Right lobe of liver (tissue), 6 donors: ENCODE measurements around the gene MUC5AC. TPM values are rescaled to one million over a fixed set of nuclear protein-coding genes. Genes with fewer than 3 reads are reported as not detected.
A peak's percentile ranks its signal among the peaks of the same experiment; 100 is the strongest.

Experiments used
- ATAC-seq, 4 donors: fragments of 200-7000 bp; cut with Tn5 transposase; one replicate each; pipeline ENCODE4 v1.9.1; 2020; ENCODE audit warnings: mild to moderate bottlenecking in 4 of 4, moderate library complexity in 4 of 4
- DNase-seq, 3 donors: peaks; one replicate each; pipeline ENCODE4 v3.0.0-alpha.2; 2020
- H3K27ac ChIP-seq, 3 donors: fragments of 200-600 bp; one replicate each; pipeline ENCODE4 v1.8.0; 2022
- H3K27me3 ChIP-seq, 2 donors: fragments of 200-600 bp; one replicate each; pipeline ENCODE4 v1.8.0; 2022
- H3K36me3 ChIP-seq, 4 donors: fragments of 200-600 bp; sonication (generic) in 1 of 4; one replicate each; pipeline versions ENCODE4 v1.5.1 to v1.8.0; 2017 to 2022; ENCODE audit warnings: control low read depth in 1 of 4
- H3K4me1 ChIP-seq, 4 donors: fragments of 200-600 bp; sonication (generic) in 1 of 4; one replicate each; pipeline versions ENCODE4 v1.5.1 to v1.8.0; 2017 to 2022; ENCODE audit warnings: control low read depth in 1 of 4
- H3K4me3 ChIP-seq, 3 donors: fragments of 200-600 bp; one replicate each; pipeline ENCODE4 v1.8.0; 2022
- H3K9me3 ChIP-seq, 4 donors: fragments of 200-600 bp; sonication (generic) in 1 of 4; one replicate each; pipeline versions ENCODE4 v1.5.1 to v1.8.0; 2017 to 2022; ENCODE audit warnings: control low read depth in 1 of 4
- CTCF ChIP-seq, 4 donors: fragments of 200-600 bp in 3 of 4; fragments of 450-650 bp in 1 of 4; IDR thresholded peaks; one replicate each; pipeline versions ENCODE4 v1.5.1 to v1.8.0; 2016 to 2022; ENCODE audit warnings: antibody characterized with exemption in 4 of 4, mild to moderate bottlenecking in 2 of 4
- POLR2A ChIP-seq: fragments of 450-650 bp; IDR thresholded peaks from one replicate; pipeline ENCODE4 v1.6.1; 2017; ENCODE audit warnings: antibody characterized with exemption, mild to moderate bottlenecking
- WGBS: methylation state at CpG from one replicate; pipeline ENCODE4 v1.1.6; 2018; ENCODE audit warnings: low coverage, low lambda C conversion rate; ENCODE audit not compliant: insufficient coverage; ENCODE audit errors: missing lambda C conversion rate; 5-methylcytosine and 5-hydroxymethylcytosine counted together
- intact Hi-C, 2 donors: fragments of 100-400 bp; cut with DNase I; formaldehyde crosslinking; loops; one replicate each; pipeline versions ENCODE4 v1.11.2 to v1.14.1; 2022
- total RNA-seq, 6 experiments: library from RNA; depleted of rRNA in 2 of 6; stranded (reverse); fragments of >200 nt in 2 of 6; fragmentation: NEBNext Ultra II Directional in 3 of 6; extraction: Animal tissue kit (Norgen Biotek cat#: 25700) in 3 of 6; gene quantifications; one replicate each; pipeline versions ENCODE4 v1.1.0 to v1.2.4, GENCODE V29; 2016 to 2023
- donor health status: DM: no; HTN: yes; CAD: no.
- donor health status: DM: no; HTN: no; CAD: no.
- donor health status: DM: no; HTN: no; CAD: no.
- donor health status: DM: no; HTN: yes; CAD: no.
- donor health status: DM: no; HTN: yes; CAD: no.

MUC5AC gene
- total RNA-seq, 6 experiments from 2014 or later: not detected

- DNase-seq (peak in 2 of 3 donors; percentile 39 to 45), ATAC-seq (no peak)
- Histone ChIP-seq H3K27ac (no peak overlapping the region), H3K9me3 (no peaks in the 10 kb centered on the region), H3K36me3 (no peaks in the 10 kb centered on the region), H3K27me3 (no peaks in the 10 kb centered on the region), H3K4me3 (no peak overlapping the region), H3K4me1 (no peaks in the 10 kb centered on the region)
- WGBS: 70% methylated on average over 6 of the region's 17 CpGs
- TF ChIP-seq POLR2A: no peak
- TF ChIP-seq CTCF (IDR thresholded peaks at IDR 0.05): no peak
- intact Hi-C loops: no loop called here
These were observed 38.1 kb upstream of the MUC5AC start for GRCh38 chr11:1119604-1120146.

GRCh38 chr11:1120532-1121330 is 37.0 kb upstream of the MUC5AC start:
- TF ChIP-seq CTCF (IDR thresholded peaks at IDR 0.05) (no peak), POLR2A (no peak)
- 67% methylated on average over 1 of the region's 27 CpGs for WGBS
- Histone ChIP-seq H3K4me3 (no peak overlapping the region), H3K36me3 (no peaks in the 10 kb centered on the region), H3K4me1 (no peaks in the 10 kb centered on the region), H3K27me3 (no peaks in the 10 kb centered on the region), H3K27ac (no peak overlapping the region), H3K9me3 (no peaks in the 10 kb centered on the region)
- intact Hi-C loops: no loop called here
- DNase-seq (peak in 1 of 3 donors; percentile 42), ATAC-seq (no peak)

GRCh38 chr11:1121331-1121812 is 36.4 kb upstream of the MUC5AC start:
- TF ChIP-seq POLR2A (no peak), CTCF (IDR thresholded peaks at IDR 0.05) (no peak)
- DNase-seq (no peak), ATAC-seq (peak in 1 of 4 donors; percentile 6)
- no CpG with 5 or more reads among the region's 19 CpGs for WGBS
- Histone ChIP-seq H3K27ac (no peak overlapping the region), H3K9me3 (no peaks in the 10 kb centered on the region), H3K4me1 (no peaks in the 10 kb centered on the region), H3K4me3 (no peak overlapping the region), H3K27me3 (no peaks in the 10 kb centered on the region), H3K36me3 (no peaks in the 10 kb centered on the region)
- intact Hi-C loops: no loop called here

GRCh38 chr11:1121813-1122663 is 35.7 kb upstream of the MUC5AC start:
- H3K4me1 ChIP-seq: no peaks in the 10 kb centered on the region
- no peaks in the 10 kb centered on the region for H3K9me3 ChIP-seq
- ATAC-seq (peak in 1 of 4 donors; percentile 9), DNase-seq (no peak)
- H3K36me3 ChIP-seq: no peaks in the 10 kb centered on the region
- no peak overlapping the region for H3K4me3 ChIP-seq
- WGBS: 20% methylated on average over 2 of the region's 28 CpGs
- TF ChIP-seq POLR2A: no peak
- no peak for TF ChIP-seq CTCF (IDR thresholded peaks at IDR 0.05)
- H3K27me3 ChIP-seq: no peaks in the 10 kb centered on the region
- intact Hi-C loops: no loop called here
- no peak overlapping the region for H3K27ac ChIP-seq
